GM12873 (cell line): ENCODE data around the gene MAML2.

Source experiments
- CTCF ChIP-seq: IDR thresholded peaks from 2 replicates; pipeline ENCODE4 v1.5.1; 2012; ENCODE audit warnings: low read depth, mild to moderate bottlenecking, moderate library complexity, low read length, control low read depth; ENCODE audit not compliant: insufficient read depth; ENCODE audit errors: missing control alignments

Gene MAML2

GRCh38 chr11:96090711-96091110, 252.3 kb downstream of the MAML2 start:
- TF ChIP-seq CTCF = no peak

- no peak for TF ChIP-seq CTCF
Measured at GRCh38 chr11:96088914-96089313, 254.1 kb downstream of the MAML2 start.

- no peak for TF ChIP-seq CTCF
Measured at GRCh38 chr11:96086111-96086510, 256.9 kb downstream of the MAML2 start.

GRCh38 chr11:96085319-96085930, 257.6 kb downstream of the MAML2 start:
- no peak for TF ChIP-seq CTCF

- no peak for TF ChIP-seq CTCF
Measured at GRCh38 chr11:96084610-96085318, 258.2 kb downstream of the MAML2 start.

- TF ChIP-seq CTCF = no peak
Measured at GRCh38 chr11:96082936-96083335, 260.1 kb downstream of the MAML2 start.

- TF ChIP-seq CTCF = no peak
Measured at GRCh38 chr11:96082002-96082899, 260.7 kb downstream of the MAML2 start.
